ENCODE measurements around the gene FRMD8.
"Not testable (repeated sequence)": the region's sequence is repeated elsewhere in the genome, so short reads cannot be mapped to it uniquely, and the experiment has no call there.

FRMD8 gene

DNA sequence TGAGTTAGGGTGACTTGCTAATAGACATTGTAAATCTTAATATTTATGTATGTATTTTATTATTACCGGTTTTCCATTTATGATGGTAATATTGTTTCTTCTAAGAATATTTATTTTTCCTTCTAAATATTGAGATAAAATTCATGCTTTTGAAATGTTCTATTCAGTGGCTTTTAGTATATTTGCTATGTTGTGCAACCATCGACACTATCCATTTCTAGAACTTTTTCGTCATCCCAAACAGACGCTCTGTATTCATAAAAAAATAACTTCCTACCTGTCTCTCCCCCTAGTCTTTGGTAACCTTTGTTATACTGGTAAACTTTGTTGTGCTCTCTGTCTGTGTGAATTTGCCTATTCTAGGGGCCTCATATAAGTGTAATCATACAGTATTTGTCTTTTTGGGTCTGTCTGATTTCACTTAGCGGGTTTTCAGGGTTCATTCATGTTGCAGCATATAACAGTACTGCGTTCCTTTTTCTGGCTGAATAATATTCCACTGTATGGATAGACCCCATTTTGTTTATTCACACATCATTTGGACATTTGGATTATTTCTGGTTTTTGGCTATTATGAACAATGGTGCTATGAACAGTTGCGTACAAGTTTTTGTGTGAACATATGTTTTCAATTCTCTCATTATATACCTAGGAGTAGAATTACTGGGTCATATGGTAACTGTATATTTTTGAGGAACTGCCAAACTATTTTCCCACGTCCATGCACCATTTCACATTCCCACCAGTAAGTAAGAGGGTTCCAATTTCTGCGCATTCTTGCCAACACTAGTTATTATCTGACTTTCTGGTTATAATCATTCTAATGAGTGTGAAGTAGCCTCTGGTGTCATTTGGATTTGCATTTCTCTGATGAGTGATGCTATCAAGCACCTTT is 52.1 kb downstream of the FRMD8 start:
- no peak for DNase-seq

DNA sequence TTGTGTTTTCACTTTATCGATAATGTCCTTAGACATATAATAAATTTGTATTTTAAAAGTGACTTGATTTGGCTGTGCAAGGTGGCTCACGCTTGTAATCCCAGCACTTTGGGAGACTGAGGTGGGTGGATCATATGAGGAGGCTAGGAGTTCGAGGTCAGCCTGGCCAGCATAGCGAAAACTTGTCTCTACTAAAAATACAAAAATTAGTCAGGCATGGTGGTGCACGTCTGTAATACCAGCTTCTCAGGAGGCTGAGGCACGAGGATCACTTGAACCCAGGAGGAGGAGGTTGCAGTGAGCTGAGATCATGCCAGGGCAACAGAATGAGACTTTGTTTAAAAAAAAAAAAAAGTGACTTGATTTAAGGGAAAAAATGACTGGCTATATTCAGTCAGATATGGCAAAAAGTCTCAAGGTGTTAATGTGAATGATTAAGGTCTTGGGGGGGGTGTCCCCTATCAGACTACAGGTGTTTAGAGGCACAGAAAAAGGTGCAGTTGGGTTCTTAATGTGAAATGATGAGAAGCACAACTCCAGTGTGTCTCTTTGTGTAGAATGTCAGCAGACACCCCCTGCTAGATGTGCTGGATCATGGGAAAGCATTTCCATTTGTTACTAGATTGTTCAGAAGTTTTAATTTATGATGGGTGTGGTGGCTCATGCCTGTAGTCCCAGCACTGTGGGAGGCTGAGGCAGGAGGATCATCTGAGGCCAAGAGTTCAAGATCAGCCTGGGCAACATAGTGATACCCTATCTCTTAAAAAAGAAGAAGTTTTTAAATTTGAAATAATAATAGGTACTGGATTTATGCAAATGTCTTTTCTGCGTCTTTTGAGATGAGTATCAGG is 53.1 kb downstream of the FRMD8 start:
- DNase-seq: no peak

DNA sequence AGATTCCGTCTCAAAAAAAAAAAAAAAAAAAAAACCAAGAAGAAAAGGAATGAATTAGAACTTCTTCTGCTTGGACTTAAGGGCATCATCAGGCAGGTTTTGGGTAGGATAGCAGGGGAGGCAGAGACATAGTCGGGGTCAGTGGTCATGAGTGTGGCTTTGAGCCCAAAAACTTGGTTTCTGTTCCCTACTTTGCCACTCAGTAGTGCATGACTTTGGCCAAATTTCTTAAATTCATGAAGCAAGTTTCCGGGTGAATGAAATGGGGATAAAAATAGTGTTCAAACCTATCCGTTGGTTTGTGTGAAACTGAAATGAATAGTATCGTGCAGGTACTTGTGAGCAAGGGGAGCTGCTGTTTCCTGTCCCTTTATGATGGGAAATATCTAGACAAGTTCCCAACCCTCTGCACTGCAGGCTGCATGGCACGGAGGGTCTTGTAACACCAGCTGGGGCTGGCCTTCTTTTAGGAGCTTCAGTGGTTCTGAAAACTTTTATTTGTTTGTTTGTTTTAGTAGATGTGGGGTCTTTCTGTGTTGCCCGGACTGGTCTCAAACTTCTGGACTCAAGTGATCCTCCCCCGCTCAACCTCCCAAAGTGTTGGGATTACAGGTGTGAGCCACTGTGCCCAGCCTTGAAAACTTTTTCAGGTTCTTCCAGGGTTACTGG is 54.5 kb downstream of the FRMD8 start:
- peak; percentile 63 for DNase-seq

DNA sequence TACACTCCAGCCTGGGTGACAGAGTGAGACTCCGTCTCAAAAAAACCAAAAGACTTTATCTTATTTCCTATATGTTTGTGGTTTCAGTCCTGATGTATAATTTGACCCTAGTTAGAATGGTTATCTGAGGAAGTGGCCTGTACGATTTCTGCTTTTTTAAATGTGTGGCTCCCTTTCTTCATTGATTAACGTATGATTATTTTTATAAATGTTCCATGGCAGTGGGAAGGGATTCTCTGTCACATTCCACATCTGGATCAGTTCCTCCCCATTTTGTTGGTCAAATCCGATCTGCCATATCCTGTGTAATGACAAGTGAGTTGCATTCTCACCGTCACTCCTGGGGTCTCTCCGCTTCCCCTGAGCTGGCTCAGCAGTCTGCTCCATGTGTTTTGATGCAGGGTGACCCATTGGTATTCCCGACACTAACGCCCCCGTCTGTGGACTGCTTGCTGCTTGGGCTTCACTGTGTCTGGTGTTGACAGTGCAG is 56.5 kb downstream of the FRMD8 start:
- DNase-seq: no peak

DNA sequence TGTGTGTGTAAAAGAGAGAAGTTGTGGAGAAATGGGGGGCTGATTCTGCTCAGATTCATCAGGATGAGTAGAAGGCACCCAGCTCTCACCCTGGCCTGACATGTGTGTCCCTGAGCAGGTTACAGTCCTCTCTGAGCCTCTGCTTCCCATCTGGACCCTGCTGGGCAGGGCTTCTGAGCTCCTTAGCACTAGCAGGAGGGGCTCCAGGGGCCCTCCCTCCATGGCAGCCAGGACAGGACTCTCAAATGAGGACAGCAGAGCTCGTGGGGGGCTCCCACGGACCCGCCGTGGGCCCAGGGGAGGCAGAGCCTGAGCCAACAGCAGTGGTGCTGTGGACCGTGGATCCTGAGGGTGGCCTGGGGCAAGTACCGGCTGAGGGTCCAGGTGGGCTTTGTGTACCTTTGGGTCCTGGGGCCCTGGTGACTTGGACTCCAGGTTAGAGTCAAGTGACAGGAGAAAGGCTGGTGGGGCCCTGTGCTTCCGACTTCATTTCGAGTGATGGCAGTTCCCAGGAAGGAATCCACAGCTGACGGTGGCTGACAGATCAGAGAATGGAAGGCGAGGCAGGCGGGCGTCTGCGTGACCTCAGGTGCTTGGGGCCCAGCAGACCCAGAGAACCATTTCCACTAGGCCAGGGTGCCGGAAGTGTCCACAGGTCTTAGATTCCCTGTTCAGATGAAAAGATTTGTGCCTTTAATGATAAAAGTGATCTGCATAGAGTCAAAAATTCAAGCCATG is 58.0 kb downstream of the FRMD8 start:
- DNase-seq: no peak

DNA sequence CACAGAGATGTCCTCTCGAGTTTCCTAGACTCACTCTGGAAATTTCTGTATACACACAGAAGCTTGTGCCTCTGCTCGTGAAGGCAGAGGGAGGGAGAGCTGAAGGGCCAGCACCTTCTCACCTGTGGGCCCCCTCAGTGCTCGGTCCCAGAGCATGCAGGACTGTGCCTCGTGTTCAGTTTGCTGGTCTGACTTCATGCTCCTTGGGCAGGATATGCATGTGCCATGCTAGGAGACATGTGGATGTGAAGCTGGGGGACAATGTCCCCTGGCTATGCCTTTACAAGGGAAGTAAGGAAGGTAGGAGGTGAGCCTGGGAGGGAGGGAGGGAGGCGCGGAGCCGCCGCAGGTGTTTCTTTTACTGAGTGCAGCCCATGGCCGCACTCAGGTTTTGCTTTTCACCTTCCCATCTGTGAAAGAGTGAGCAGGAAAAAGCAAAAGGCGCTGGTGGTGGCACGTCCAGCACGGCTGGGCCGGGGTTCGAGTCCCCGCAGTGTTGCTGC is 58.7 kb downstream of the FRMD8 start:
- no peak for DNase-seq

DNA sequence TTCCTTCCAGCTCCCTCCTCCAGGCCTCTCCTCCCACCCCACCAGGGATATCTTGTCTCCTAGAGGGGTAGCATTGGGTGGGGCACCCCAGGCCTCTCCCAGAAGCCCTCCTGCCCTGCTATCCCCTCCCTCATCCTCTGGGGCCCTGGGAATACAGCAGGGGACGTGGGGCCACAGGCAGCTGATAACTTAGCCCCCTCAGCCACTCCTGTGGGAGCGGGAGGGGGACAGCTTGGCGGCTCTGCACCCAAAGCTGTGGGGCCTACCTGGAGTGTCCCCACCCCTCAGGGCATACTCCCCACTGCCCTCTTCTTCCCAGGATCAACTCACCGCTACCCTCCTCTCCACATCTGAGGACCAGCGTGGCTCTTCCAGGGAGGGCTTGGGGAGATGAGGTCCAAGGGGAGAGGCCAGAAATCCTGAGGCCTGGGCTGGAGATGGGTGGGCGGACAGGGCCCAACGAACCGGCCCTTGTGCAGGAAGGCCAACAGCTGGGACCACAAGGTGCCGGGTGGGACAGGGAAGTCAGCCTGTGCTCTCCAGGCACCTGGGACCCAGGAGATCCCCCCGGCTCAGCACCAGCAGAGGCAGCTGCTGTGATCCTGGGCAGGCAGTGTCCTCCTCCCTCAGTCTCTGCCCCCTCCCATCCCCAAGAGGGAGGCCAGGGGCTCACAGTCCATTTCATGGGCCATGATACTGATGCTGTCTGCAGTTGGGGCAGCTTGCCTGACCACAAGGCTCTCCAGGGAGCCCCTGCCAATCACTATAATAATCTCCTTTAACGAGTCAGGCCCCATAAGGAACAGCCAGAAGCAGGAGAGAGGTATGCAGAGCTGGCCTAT is 59.4 kb downstream of the FRMD8 start:
- DNase-seq: no peak

DNA sequence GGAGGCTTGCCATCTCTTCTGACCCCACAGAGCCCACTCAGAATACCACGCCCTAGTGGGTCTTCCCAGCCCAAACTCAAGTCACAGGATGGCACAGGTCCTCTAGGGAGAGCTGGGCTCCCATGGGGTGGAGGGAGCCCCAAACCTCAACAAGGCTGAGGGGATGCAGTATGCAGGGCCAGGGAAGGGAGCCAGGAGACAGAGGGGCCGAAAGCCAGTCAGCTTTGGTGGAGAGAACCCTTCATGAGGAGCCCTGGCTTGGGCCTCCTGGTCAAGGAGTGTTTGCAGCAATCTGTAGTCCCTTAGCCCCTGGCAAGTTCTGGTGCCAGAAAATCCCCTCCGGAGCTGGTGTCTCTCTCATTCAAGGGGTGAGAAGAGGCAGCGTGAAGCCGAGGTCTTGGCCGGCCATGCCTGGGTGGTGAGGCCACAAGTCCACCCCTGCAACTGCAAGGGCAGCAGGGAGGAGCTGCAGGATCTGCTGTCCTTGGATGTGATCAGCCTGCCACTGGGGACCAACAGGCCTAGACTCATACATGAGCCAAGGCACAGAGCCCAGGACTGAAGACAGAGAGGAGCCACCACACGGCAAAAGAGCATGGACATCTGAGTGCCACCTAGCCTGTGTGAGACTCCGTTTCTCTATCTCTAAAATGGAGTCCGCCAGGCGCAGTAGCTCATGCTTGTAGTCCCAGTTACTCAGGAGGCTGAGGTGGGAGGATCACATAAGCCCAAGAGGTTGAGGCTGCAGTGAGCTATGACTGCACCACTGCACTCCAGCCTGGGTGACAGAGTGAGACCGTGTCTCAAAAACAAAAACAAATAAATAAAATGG is 60.2 kb downstream of the FRMD8 start:
- DNase-seq: no peak

DNA sequence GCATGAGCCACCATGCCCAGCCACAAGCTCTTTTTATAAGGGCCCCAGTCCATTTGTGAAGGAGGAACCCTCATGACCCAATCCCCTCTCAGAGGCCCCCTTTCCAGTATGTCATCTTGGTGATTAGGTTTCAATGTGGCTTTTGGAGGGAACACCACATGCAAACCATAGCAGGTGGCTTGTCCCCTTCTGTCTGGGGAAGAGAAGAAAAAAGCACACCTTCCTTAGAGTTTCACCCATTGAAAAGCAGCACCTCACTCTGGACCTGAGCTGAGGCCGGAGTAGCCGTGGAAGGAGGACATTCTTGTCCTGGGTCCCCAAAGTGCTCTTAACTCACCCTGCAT is 61.6 kb downstream of the FRMD8 start:
- DNase-seq: no peak

DNA sequence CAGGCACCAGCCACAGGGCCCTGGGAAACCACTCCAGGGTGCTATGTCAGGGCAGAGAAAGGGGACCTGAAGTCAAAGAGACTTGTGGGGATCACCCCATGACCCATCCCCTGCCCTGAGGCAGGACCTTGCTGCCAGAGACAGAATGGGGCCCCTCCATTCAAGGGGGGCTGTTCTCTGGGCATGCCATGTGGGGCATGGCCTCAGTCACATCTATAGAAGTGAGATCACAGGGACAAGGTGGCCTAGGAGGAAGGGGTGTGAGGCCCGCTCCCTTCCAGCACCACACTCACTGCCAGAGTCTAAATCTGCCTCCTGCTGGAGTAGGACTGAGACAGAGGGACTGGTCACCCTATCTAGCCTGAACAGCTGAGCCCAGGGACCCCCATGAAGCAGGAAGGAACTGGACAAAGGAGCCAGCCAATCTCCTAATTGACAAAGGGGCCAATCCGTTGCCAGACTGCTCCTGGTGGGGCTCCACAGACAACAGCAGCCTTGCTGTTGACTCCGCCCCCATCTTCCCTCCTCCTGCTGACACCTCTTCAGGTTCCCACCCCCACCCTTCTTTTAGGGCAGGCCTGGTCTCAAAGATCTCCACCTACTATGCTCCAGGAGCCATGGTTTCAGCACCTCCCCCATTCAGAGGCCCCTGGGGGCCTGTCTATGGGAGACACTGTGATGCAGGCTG is 62.1 kb downstream of the FRMD8 start:
- DNase-seq: no peak

DNA sequence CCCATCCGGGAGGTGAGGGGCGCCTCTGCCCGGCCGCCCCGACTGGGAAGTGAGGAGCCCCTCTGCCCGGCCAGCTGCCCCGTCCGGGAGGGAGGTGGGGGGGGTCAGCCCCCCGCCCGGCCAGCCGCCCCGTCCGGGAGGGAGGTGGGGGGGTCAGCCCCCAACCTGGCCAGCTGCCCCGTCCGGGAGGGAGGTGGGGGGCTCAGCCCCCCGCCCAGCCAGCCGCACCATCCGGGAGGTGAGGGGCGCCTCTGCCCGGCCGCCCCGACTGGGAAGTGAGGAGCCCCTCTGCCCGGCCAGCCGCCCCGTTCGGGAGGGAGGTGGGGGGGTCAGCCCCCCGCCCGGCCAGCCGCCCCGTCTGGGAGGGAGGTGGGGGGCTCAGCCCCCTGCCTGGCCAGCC is 64.9 kb downstream of the FRMD8 start:
- DNase-seq: not testable (repeated sequence)

DNA sequence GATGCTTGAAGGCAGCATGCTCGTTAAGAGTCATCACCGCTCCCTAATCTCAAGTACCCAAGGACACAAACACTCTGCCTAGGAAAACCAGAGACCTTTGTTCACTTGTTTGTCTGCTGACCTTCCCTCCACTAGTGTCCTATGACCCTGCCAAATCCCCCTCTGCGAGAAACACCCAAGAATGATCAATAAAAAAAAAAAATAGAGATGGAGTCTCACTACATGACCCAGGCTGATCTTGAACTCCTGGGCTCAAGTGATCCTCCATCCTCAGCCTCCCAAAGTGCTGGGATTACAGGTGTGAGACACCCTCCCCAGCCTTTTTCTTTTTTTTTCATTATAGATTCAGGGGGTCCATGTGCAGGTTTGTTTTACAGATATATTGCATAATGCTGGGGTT is 65.8 kb downstream of the FRMD8 start:
- not testable (repeated sequence) for DNase-seq

DNA sequence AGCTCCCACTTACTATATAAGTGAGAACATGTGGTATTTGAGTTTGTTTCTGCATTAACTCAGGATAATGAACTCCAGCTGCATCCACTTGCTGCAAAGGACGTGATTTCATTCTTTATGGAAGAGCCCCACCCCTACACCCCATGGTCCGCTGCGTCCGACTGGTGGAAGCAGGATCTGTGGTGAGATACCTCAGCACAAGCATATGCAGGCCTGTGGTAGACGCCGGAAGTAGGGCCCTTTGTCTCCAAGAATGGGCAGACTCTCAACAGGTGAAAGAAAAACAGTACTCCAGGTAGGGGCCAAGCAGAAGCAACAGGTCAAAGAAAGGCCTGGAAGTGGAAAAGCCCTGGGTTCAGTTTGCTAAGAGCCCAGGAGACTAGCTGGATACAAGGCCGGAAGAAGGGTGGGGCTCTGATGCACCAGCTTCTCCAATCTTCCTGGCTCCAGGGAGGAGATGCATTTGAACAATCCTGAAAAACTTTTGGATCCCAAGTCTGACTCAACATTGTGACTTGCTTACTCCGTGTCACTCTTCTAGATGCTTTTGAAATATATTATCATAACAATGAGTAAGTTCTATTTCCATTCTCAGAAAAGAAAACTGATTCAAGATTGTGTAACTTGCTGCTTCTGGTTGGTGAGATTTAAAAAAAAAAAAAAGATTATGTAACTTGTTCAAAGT is 66.5 kb downstream of the FRMD8 start:
- no peak for DNase-seq

DNA sequence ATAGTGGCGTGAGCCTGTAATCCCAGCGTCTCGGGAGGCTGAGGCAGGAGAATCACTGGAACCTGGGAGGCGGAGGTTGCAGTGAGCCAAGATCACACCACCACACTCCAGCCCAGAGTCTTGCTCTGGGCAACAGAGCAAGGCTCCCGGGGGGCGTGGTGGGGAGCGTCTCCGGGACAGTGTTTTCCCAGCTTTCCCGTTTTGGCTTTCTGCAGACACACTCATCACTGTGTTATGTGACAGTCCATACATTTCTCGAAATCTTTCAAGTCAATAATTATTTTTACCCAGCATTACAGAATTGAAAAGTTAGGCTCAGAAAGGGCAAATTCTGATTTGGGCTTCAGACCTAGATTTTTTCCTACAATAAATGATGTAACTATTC is 67.9 kb downstream of the FRMD8 start:
- no peak for DNase-seq

DNA sequence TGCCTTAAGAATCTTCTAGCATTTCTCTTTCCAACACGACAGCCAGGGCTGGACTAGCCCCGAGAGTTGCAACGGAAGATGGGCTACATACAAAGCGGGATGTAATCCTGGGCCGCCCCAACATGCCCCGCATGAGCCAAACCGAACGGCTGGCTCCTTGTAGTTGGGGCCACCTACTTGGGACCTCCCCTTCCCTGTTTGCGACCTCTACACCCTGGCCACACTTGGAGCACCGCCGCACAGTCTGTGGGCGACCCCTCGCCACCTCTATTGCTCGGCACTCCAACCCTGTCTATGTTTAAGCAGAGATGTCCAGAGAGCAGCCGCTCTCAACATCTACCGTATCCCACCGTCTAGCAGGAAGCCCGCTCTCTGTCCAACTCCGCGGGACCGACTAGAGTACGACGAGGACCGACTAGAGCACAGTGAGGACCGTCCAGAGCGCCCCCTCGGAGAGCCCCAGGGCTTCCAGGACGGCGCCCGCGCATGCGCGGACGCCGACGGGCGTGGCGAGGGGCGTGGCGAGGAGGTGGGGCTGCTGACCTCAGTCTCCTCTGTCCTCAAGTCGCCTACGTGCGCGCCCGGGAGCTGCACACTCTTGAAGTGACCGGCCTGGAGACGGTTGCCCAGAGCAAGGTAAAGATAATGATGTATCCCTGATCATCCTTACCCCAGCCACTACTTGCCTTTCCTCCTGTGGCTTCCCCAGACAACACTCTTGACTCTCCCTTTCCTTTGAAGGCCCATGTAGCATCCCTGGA is 68.4 kb downstream of the FRMD8 start:
- DNase-seq: peak; percentile 91

DNA sequence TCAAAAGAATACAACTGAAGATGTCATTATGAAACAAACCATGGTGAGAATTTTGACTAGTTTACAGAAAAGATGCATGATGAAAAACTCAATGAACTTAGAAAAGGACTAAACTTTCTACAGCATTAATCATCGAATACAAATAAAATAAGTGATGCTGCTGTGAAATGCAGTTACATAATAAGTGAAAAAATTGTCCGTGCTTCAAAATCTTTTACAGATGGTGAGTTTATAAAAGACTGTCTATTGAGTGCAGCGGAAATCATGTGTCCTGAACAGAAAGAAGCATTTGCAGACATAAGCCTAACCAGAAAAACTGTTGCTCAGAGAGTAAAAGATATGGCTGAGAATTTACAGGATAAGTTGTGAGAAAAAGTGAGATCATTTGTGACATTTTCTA is 70.0 kb downstream of the FRMD8 start:
- no peak for DNase-seq

DNA sequence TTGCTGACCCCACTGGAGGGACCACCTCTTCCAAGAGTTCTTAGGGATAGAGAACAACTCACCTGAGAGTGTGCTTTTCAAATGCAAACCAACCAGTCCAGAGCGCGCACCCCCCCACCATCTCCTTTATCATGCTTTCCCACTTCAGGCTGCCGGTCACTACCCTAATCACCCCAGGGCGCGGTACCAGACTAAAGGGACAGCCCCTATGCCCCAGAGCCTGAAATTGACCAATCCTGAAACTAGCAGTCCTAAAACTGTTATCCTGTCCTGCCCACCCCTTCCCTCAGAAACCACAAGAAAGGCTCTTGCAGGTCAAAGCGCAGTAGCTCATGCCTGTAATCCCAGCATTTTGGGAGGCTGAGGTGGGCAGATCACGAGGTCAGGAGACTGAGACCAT is 73.1 kb downstream of the FRMD8 start:
- no peak for DNase-seq

Measured in activated CD4-positive, alpha-beta T cell treated with anti-CD3 and anti-CD28 coated beads, Interleukin-10, Interleukin-2, amounts not matched to agents 100 ng/mL and 50 ng/mL, durations not matched to agents 16 hours and 8 hours (primary cell).